ENCODE measurements around the gene ZNF32.
A peak's percentile ranks its signal among the peaks of the same experiment; 100 is the strongest.

ZNF32 gene

GRCh38 chr10:43674553-43675210 lies 26.0 kb upstream of the ZNF32 start:
- no peak for DNase-seq (ENCODE audit: low read depth)
- TF ChIP-seq CTCF (IDR thresholded peaks at IDR 0.05; ENCODE audit: insufficient read depth, low read depth, low read length, missing control alignments) = no peak
- no peak overlapping the region for H3K4me3 ChIP-seq (ENCODE audit: low read length)

DNA sequence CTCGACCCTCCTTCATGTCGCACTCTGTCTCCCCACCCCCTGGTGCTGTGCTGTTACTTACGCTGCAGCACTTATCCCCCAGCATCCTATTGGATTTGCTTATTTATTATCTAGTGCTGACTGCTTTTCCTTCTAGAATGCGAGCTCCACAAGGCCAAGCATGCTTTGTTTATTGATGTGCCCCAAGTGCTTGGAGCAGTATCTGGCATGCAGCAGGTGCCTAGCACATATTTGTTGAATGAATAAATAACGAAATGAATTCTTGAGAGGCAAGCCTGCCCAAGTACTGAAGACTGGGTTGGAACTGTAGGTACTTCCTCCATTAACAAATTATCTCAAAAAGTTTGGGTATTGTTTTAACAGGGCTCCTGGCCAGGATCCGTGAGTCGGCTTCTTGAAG lies 24.8 kb upstream of the ZNF32 start:
- TF ChIP-seq CTCF (IDR thresholded peaks at IDR 0.05; ENCODE audit: insufficient read depth, low read depth, low read length, missing control alignments) = no peak
- no peak overlapping the region for H3K4me3 ChIP-seq (ENCODE audit: low read length)
- DNase-seq (ENCODE audit: low read depth) = no peak

DNA sequence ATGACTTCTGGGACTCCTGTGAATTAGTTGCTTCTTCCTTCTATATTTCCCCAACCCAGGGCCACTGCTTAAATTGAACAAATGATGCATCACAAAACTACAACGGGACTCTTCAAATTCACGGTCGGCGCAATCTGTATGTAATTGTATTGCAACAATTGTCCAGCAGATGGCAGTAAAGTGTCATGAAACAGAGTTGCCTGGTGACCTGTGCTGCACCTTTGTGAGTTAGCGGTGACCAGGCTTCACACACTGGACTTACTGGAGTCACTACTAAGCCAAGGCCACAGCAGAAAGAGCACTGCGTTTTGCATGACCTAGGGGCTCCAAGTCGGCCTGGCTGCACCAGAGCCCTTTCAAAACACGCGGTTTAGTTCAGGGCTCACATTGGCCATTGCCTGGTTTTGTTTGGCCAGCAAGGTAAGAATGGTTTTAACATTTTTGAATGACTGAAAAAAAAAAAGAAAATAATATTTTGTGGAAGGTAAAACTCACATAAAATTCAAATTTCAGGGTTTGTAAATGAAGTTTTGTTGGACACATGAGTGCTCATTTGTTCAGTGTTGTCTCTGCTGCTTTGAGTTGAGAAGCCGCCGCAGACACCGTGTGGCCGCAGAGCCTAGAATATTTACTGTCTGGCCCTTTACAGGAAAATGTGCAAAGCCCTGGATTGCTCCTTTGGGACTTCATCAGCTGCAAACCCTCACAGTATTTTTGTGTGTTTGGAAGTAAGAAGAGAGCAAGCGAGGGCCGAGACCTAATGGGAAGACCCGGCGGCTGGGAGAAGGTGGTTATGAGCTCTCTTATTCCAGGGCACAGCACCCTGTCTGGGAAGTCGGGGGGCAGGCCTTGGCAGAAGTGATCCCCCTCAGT lies 23.2 kb upstream of the ZNF32 start:
- H3K4me3 ChIP-seq (ENCODE audit: low read length) = no peak overlapping the region
- TF ChIP-seq CTCF (IDR thresholded peaks at IDR 0.05; ENCODE audit: insufficient read depth, low read depth, low read length, missing control alignments) = peak; percentile 68
- peak; percentile 64 for DNase-seq (ENCODE audit: low read depth)

DNA sequence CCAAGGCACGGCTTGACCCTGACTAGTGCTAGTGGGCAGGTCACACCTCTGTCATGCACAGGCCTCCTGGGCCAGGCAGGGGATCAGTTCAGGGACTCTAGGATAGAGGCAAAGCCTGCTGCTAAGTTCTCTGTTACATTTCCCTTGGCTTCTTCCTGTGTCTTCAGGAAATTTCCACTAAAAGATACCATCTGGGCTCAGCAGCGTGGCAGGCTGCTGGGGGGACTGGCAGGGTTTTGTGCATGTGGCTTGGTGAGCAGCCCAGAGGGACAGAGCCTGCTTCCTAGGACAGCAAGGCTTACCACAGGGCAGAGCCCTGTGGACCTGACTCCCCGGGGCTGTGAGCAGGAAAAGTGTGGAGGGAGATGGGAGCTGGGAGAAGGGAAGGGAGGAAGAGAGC lies 20.7 kb upstream of the ZNF32 start:
- DNase-seq (ENCODE audit: low read depth) = no peak
- H3K4me3 ChIP-seq (ENCODE audit: low read length) = no peak overlapping the region
- no peak for TF ChIP-seq CTCF (IDR thresholded peaks at IDR 0.05; ENCODE audit: insufficient read depth, low read depth, low read length, missing control alignments)

DNA sequence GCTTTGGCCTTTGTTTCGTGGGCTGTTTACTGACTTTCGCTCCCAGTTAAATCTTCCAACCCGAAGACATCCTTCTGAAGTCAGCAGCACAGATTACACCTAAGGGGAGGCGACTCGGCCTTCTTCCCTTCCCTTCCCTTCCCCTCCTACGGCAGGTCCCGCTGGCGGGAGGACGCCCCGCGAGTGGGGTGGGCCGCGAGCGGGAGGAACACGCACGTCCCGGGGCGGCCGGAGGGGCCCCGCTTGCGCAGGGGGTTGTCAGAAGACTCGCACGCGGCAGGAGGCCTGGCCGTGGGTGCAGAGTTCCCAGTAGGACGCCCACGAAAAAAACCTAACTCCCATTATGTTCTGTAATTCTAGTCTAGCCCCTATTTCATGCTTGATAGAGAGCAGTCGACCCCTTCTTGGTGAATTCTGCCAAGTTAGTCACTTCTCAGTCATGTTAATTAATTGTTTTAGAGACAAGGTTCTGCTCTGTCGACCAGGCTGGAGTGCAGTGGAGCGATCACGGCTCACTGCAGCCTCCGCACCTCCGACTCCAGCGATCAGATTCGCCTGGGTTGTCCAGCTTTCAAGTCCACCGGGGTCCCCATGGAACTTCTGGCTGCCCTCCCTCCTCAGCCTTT lies 19.2 kb upstream of the ZNF32 start:
- no peak for DNase-seq (ENCODE audit: low read depth)
- no peak for TF ChIP-seq CTCF (IDR thresholded peaks at IDR 0.05; ENCODE audit: insufficient read depth, low read depth, low read length, missing control alignments)
- no peak overlapping the region for H3K4me3 ChIP-seq (ENCODE audit: low read length)

DNA sequence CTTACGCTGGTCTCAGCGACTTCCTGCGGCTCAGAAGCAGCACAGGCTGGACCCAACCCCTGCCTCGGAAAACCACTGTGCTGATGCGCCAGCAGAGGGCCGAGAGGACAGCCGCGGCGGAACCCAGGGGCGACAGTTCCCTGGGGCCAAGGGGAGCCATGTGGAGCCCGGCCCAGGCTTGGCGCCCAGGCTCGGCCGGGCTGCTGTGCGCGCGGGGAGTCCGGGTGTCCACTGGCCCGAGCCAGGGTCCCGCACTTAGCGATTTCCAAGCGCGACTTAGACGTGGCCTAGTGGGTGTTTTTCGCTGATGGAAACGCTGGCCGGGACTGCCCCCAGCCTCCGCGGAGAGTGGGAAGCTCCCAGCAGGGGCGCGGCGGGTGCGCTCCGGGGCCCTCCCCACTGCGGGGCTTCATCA lies 18.6 kb upstream of the ZNF32 start:
- H3K4me3 ChIP-seq (ENCODE audit: low read length) = no peak overlapping the region
- no peak for DNase-seq (ENCODE audit: low read depth)
- TF ChIP-seq CTCF (IDR thresholded peaks at IDR 0.05; ENCODE audit: insufficient read depth, low read depth, low read length, missing control alignments) = peak; percentile 15

Data from epithelial cell of esophagus (primary cell).